Activated CD8-positive, alpha-beta T cell treated with anti-CD3 and anti-CD28 coated beads, Interleukin-2, amount 10 ng/mL, durations not matched to agents 7 days and 5 days (primary cell): ENCODE data around the gene ASL. TPM values are rescaled to one million over a fixed set of nuclear protein-coding genes. Genes with fewer than 3 reads are reported as not detected.
A peak's percentile ranks its signal among the peaks of the same experiment; 100 is the strongest.
"Not testable (repeated sequence)": the region's sequence is repeated elsewhere in the genome, so short reads cannot be mapped to it uniquely, and the experiment has no call there.

Experiments
- ATAC-seq: fragments of 150-1000 bp; cut with Tn5 transposase; one replicate; pipeline ENCODE4 v1.10.0; 2021; ENCODE audit warnings: moderate library complexity
- CTCF ChIA-PET: fragments of 350-600 bp; sonication (Branson Sonifier 250); formaldehyde crosslinking; loops from one replicate; lab custom pipeline; 2021; ENCODE audit warnings: antibody characterized with exemption; lab: Charles Lee
- POLR2A ChIA-PET: fragments of 350-600 bp; sonication (Branson Sonifier 250); formaldehyde crosslinking; loops from one replicate; lab custom pipeline; 2021; ENCODE audit warnings: antibody characterized with exemption; lab: Charles Lee
- DNase-seq: peaks from one replicate; pipeline ENCODE4 v3.0.0-alpha.2; 2020
- H3K27ac Mint-ChIP-seq: one replicate; pipeline ENCODE4 v1.8.0; 2021; ENCODE audit warnings: mild to moderate bottlenecking, mixed read lengths
- H3K27me3 Mint-ChIP-seq: one replicate; pipeline ENCODE4 v1.8.0; 2021; ENCODE audit warnings: low read depth, mixed read lengths
- H3K36me3 Mint-ChIP-seq: one replicate; pipeline ENCODE4 v1.8.0; 2021; ENCODE audit warnings: low read depth, mixed read lengths
- H3K4me1 Mint-ChIP-seq: one replicate; pipeline ENCODE4 v1.8.0; 2021; ENCODE audit warnings: low read depth, mixed read lengths
- H3K4me3 Mint-ChIP-seq: one replicate; pipeline ENCODE4 v1.8.0; 2021; ENCODE audit warnings: mild to moderate bottlenecking, mixed read lengths
- H3K9me3 Mint-ChIP-seq: one replicate; pipeline ENCODE4 v1.8.0; 2022; ENCODE audit warnings: mixed read lengths; ENCODE audit not compliant: insufficient read depth
- total RNA-seq, 2 experiments: library from RNA; stranded (reverse); gene quantifications; one replicate each; pipeline ENCODE4 v1.2.3, GENCODE V29; 2021

ASL gene
- total RNA-seq, 2 experiments from 2014 or later = 29.9 to 34.1 TPM

- ATAC-seq (no peak), DNase-seq (no peak)
- no peak overlapping the region for H3K27ac Mint-ChIP-seq
- H3K9me3 Mint-ChIP-seq = no peaks in the 10 kb centered on the region
- H3K4me3 Mint-ChIP-seq = no peak overlapping the region
- H3K4me1 Mint-ChIP-seq = peaks cover 2% of the 10 kb centered on the region
- H3K27me3 Mint-ChIP-seq = no peaks in the 10 kb centered on the region
- no peaks in the 10 kb centered on the region for H3K36me3 Mint-ChIP-seq
- POLR2A ChIA-PET = no interaction called here
- CTCF ChIA-PET = no interaction called here
Measured at GRCh38 chr7:66105263-66105748, 29.7 kb downstream of the ASL start.

- H3K4me1 Mint-ChIP-seq, ATAC-seq, H3K4me3 Mint-ChIP-seq, DNase-seq, H3K27ac Mint-ChIP-seq, H3K36me3 Mint-ChIP-seq, H3K27me3 Mint-ChIP-seq, H3K9me3 Mint-ChIP-seq, CTCF ChIA-PET: not testable (repeated sequence)
- POLR2A ChIA-PET = interaction anchor here (0.6 kb wide), 1 partner anchor 37 kb away, joined by 3 read pairs; no protein-coding TSS in a partner anchor
Measured at GRCh38 chr7:66108410-66108809, 32.8 kb downstream of the ASL start.

DNA sequence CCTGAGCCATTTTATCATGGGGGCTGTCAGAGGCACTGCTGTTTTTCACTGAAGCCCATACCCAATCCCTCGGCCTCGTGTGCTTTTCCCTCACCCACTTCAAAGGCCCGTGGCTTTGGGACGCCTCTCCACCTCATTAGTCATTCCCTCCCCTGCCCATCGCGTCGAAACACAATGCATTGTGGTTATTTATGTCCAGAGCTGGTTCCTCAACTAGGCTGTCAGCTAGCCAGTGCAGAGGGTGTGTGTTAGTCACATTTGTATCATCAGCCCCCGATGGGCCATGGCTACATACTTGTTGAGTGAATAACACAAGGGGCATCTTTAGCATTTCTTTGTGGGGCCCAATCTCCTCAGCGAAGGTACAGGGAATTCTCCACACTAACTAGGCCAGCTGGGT lies 35.2 kb downstream of the ASL start:
- H3K27ac Mint-ChIP-seq = no peak overlapping the region
- POLR2A ChIA-PET = interaction anchor here (0.7 kb wide), 1 partner anchor 95 kb away, joined by 3 read pairs; no protein-coding TSS in a partner anchor
- peaks cover 6% of the 10 kb centered on the region for H3K36me3 Mint-ChIP-seq
- H3K4me3 Mint-ChIP-seq = no peak overlapping the region
- no peaks in the 10 kb centered on the region for H3K27me3 Mint-ChIP-seq
- H3K4me1 Mint-ChIP-seq = peaks cover 10% of the 10 kb centered on the region
- ATAC-seq (no peak), DNase-seq (no peak)
- CTCF ChIA-PET = no interaction called here
- no peaks in the 10 kb centered on the region for H3K9me3 Mint-ChIP-seq

- Mint-ChIP-seq H3K9me3 (no peaks in the 10 kb centered on the region), H3K27me3 (no peaks in the 10 kb centered on the region), H3K36me3 (peaks cover 24% of the 10 kb centered on the region), H3K4me3 (peak within 1 kb of the TSS; percentile 95), H3K27ac (peak within 1 kb of the TSS; percentile 98), H3K4me1 (peaks cover 41% of the 10 kb centered on the region)
- ChIA-PET CTCF (interaction anchor here (1.1 to 2.9 kb wide), 3 partner anchors 10 to 134 kb away, joined by 3 to 9 read pairs (median 3); no protein-coding TSS in a partner anchor), POLR2A (interaction anchor here (0.6 to 2.1 kb wide), 10 partner anchors 9 to 1792 kb away, joined by 3 to 10 read pairs (median 4); partner anchors contain the start of gene ASL)
- ATAC-seq = peak; percentile 91
- peak; percentile 86 for DNase-seq
Measured at GRCh38 chr7:66114743-66115649, 39.4 kb downstream of the ASL start, which contains the start of gene CRCP. CRCP (plus strand) TSS chr7:66114847; CDS start chr7:66114963, 116 bp downstream.

- ATAC-seq, H3K9me3 Mint-ChIP-seq, DNase-seq, H3K27me3 Mint-ChIP-seq: not testable (repeated sequence)
- H3K4me1 Mint-ChIP-seq = peaks cover 41% of the 10 kb centered on the region
- peak overlapping the region; percentile 31 for H3K27ac Mint-ChIP-seq
- POLR2A ChIA-PET = interaction anchor here (0.8 kb wide), 1 partner anchor 1114 kb away, joined by 4 read pairs; no protein-coding TSS in a partner anchor
- peak overlapping the region; percentile 39 for H3K4me3 Mint-ChIP-seq
- peaks cover 29% of the 10 kb centered on the region for H3K36me3 Mint-ChIP-seq
- CTCF ChIA-PET = interaction anchor here (2.9 kb wide), 1 partner anchor 8 kb away, joined by 9 read pairs; no protein-coding TSS in a partner anchor
Measured at GRCh38 chr7:66116680-66117420, 41.2 kb downstream of the ASL start.

DNA sequence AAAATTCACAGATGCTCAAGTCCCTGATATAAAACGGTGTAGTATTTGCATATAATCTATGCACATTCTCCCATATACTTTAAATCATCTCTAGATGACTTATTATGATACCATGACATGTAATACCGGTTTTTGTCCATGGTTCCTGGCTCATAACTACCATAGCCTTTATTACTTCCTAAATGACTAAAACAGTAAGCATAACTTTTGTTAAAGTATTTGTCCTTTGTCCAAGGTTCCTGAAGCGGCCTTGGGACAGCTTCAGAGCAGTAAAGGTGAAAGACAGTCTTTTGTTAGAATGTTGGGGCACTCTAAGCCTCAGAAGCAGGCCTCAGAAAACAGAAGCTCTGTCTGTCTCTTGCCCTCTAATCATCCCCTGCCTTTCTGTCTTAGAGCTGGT lies 43.0 kb downstream of the ASL start:
- Mint-ChIP-seq H3K36me3 (peaks cover 29% of the 10 kb centered on the region), H3K9me3 (no peaks in the 10 kb centered on the region), H3K4me1 (peaks cover 41% of the 10 kb centered on the region), H3K27me3 (no peaks in the 10 kb centered on the region), H3K27ac (no peak overlapping the region), H3K4me3 (no peak overlapping the region)
- ATAC-seq = no peak
- ChIA-PET CTCF (no interaction called here), POLR2A (no interaction called here)
- DNase-seq = no peak

- DNase-seq (no peak), ATAC-seq (no peak)
- Mint-ChIP-seq H3K9me3 (no peaks in the 10 kb centered on the region), H3K27me3 (no peaks in the 10 kb centered on the region), H3K4me3 (no peak overlapping the region), H3K27ac (peak overlapping the region; percentile 15), H3K4me1 (peaks cover 42% of the 10 kb centered on the region), H3K36me3 (peaks cover 29% of the 10 kb centered on the region)
- POLR2A ChIA-PET = no interaction called here
- CTCF ChIA-PET = no interaction called here
Measured at GRCh38 chr7:66119245-66119850, 43.7 kb downstream of the ASL start.

- Mint-ChIP-seq H3K36me3 (peaks cover 24% of the 10 kb centered on the region), H3K9me3 (no peaks in the 10 kb centered on the region), H3K27ac (no peak overlapping the region), H3K4me1 (peaks cover 44% of the 10 kb centered on the region), H3K27me3 (no peaks in the 10 kb centered on the region), H3K4me3 (no peak overlapping the region)
- DNase-seq = no peak
- CTCF ChIA-PET = no interaction called here
- no peak for ATAC-seq
- POLR2A ChIA-PET = interaction anchor here (3.0 kb wide), 1 partner anchor 8 kb away, joined by 10 read pairs; the partner anchor contains the start of gene CRCP
Measured at GRCh38 chr7:66123175-66123528, 47.5 kb downstream of the ASL start.

DNA sequence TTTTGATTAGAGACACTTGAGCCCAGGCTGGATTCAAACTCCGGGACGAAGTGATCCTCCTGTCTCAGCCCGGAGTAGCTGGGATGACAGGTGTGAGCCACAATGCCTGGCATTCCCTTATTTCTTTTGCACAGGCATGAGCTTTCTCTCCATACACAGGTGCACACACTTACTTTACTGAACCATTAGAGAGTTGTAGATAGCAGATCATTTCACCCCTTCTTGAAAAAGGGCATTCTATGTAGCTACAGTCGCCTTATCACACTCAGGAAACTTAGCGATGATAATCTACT lies 48.9 kb downstream of the ASL start:
- not testable (repeated sequence) for ATAC-seq, H3K4me3 Mint-ChIP-seq, DNase-seq, H3K9me3 Mint-ChIP-seq, H3K27me3 Mint-ChIP-seq
- H3K4me1 Mint-ChIP-seq = peaks cover 42% of the 10 kb centered on the region
- CTCF ChIA-PET = interaction anchor here (2.0 kb wide), 1 partner anchor 9 kb away, joined by 9 read pairs; the partner anchor contains the start of gene CRCP
- H3K36me3 Mint-ChIP-seq = peaks cover 22% of the 10 kb centered on the region
- H3K27ac Mint-ChIP-seq = peak overlapping the region; percentile 41
- POLR2A ChIA-PET = interaction anchor here (1.0 to 3.0 kb wide), 2 partner anchors 9 to 369 kb away, joined by 3 to 10 read pairs; partner anchors contain the start of gene CRCP

DNA sequence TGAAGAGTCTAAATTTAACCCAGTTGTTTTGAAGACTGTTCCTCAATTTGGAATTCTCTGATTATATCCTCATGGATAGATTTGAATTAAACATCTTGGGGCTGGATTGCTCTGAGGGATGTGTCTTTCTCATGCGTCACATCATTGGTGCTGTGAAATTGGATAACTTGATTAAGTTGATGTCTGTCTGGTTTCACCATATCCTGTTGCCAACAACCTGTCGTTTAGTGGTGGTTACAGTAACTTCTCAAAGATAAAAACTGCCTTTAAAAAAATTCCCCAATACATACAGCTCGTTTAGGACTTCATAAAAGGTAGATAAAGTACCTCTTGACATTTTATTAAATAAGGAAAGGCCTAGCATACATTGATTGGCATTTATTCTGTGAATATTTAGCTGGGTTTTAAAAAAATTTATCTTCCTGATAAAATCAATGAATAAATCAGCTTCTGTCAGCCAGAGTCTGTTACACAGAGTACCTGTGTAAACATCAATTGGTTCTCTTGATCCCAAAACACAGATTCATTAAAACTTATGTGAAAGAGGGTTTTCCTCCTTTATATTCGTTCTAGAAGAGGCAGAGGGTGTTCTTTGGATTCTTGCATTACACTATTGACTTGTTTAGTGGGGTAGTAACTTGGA lies 49.6 kb downstream of the ASL start:
- Mint-ChIP-seq H3K27ac (peak overlapping the region; percentile 11), H3K27me3 (no peaks in the 10 kb centered on the region), H3K4me1 (peaks cover 44% of the 10 kb centered on the region), H3K36me3 (peaks cover 24% of the 10 kb centered on the region), H3K9me3 (no peaks in the 10 kb centered on the region), H3K4me3 (no peak overlapping the region)
- DNase-seq = no peak
- ChIA-PET POLR2A (interaction anchor here (1.0 to 3.0 kb wide), 2 partner anchors 10 to 368 kb away, joined by 3 to 10 read pairs; partner anchors contain the start of gene CRCP), CTCF (interaction anchor here (2.0 kb wide), 1 partner anchor 10 kb away, joined by 9 read pairs; the partner anchor contains the start of gene CRCP)
- peak; percentile 38 for ATAC-seq
